HL-60/S4 (cell line): ENCODE results near the gene CFAP45.

ENCODE experiments used
- in situ Hi-C: fragments of 300-500 bp; cut with MboI; formaldehyde crosslinking; loops from 2 replicates; pipeline ENCODE4 v1.14.3; 2022; ENCODE audit warnings: low sequenced_read_pairs

The CFAP45 gene

DNA sequence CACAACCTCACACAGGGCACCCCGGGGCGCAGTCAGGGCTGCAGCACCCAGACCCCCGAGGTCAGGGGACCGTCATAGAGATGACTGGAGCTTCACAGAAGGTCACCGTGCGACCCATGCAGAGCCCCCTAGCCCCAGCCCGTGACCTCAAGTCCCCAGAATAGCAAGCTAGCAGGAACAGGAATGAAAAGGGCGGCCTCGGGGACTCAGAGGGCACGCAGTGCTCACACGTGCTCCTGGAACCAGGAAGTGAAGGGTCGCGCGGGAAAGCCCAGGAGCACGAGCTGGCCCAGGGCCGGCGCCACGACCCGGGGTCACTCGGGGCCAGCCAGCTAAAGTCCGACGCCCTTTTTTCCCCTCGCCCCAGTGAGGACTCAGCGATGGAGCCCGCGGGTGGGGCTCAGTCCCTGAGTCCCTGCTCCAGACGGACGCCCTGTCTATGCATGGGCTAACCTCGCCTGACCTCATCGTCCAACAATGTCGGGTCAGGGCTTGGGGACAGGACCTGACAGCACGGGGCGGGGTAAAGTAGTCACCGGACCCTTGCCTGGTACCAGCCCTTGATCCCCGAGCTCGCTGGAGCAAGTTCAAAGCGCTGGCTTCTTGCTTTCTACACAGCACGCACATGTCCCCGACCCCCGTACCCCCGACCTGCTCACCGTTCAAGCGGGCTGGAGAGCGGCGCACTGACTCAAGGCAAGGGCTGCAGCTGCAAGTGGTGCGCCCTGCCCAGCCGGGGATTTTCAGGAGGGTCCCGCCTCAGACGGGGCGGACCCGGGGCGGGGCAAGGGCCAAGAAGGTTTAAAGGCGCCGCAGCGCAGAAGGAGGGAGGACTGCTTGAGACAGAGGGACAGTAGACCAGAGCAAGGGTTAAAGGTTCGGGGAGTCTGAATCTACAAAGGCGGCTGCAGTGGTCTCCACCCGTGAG is 25.1 kb upstream of the CFAP45 start, which contains the start of gene TAGLN2:
TAGLN2 (minus strand) TSS at position 717 of the 928 bp plus-strand sequence. CDS start 4,998 bp downstream, outside the sequence.
- in situ Hi-C loops: no loop called here

DNA sequence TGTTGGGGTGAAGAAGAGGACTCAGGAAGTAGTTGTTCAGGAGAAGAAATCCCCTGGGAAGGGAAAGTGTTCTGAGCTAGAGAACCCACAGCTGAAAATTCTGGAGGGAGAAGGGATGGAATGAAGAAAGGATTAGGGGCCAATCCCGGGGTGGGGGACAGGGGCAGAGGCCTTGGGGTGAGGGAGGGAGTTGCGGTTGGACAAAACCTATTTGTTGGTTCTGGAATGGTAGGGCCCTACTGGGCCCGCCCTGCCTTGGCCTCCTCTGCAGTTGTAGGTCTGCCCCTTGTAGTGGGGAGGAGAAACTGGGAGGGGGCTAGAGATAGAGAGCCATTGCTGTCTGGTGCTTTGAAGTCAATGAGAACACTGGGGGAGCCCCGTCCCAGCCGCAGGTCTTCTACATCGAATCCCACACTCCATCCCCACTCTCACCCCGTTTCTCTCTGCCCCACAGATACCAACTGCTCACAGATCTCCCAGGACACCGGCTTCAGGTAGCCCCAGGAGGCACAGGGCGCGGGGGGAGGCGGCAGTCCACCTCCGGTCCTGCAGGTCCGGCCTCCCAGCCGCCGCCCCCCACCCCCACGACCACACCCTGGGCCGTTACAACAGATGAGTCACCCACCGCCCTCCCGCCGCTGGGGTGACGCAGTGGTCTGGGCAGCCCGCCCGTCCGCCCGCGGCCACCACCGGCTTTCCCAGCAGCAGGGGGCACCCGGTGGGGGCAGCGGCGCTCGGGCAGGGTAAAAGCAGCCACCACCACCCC is 24.2 kb upstream of the CFAP45 start:
- in situ Hi-C loops: no loop called here

DNA sequence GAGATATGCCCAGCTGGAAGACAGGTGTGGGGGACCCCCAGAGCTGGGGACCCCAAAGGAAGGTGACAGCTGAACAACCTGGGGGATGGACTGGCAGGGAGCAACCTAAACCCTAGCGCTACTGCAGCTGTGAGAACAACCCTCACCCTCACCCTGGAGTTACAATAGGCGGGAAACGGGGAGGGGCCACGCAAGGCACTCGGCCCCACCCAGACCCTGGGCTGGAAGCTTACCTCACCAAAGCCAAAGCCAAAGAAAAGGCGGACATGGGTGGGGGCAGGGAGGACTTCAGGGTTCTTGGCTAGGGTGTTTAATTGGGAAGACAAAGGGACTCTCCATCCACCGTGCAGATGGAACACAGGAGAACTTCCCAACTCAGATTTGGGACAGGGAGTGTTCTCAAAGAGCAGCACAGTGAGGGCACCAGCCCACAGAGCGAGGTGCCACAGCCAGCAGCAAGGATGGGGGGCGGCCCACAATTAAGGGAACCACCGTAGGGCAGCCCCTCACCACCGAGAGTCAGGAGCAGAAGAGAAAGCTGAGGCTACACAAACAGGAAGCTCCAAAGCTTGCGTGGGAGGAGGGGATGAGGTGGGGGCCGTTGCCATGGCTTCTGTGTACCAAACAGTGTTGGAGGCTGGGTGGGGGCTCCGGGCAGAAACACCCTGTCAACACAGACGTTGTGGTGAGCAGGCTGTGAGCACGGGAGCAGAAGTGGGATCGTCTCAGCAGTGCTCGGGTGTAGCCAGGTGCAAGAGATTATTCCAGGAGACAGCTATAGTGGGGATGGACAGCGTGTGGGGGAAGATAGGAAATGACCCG is 23.4 kb upstream of the CFAP45 start:
- in situ Hi-C loops: no loop called here

DNA sequence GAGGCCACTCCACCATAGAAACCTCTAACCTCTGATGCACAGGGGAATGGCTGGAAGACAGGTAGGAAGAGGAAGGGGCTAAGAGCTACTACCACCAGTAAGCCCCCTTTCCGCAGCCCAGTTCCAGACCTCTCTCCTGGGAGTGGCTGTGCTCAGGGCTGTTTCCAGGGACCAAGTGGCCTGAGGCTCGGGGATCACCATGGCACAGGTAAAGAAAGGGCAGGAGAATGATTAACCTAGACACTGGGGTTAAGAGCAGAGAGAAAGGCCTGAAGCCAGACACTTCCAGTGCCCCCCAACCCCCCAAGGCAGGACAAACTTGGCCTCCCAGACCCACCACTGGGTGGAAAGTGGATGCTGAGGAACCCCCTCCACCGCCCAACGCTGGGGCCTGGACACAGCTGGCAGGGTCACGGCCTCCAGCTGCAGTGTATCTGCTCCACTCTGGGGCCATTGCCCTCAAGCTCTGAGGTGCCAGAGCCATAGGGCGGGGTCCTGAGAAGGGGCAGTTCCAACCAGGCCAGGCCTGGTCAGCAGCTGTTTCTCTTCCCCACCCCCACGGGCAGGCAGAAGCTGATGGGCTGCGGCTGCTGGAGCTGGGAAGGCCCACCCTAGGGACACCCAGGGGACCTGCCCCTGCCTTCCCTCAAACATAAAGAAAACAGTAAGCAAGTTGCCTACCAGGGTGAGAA is 22.7 kb upstream of the CFAP45 start:
- in situ Hi-C loops: no loop called here

DNA sequence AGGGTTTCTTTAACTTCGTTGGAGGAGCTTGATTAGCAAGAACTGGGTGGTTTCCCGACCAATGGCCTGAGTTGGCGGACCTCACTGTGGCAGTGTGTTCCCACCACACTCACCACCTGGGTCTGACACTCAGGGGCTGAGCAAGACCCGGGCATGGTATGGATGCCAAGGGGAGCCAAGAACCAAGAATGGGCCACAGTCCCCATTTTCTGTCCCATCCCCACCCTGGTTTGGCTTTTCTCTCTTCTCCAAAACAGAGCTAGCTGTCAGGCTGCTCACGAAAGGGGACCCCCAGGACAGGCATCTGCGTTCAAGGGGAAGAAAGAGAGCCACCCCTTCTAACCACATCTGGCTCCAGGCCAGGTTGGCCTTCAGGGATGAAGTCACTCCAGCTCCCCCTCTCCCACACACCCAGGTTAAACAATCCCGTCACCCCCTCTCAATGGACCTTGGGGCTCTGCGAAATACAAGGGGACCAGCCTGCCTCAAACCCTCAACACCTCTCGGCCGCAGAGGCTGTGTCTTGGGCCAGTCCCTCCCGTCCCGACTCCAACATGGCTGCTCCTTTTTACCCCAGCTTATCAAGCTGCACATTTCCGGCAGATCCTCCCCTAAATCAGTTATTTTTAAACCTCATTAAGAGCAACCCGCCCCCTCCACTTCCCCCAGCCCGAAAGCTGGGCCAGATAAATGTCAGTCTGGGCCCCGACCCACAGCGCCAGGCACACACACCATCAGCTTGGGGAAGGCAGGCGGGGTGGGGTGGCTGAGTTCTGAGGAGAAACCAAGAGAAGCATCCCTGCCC is 21.9 kb upstream of the CFAP45 start:
- in situ Hi-C loops: no loop called here

DNA sequence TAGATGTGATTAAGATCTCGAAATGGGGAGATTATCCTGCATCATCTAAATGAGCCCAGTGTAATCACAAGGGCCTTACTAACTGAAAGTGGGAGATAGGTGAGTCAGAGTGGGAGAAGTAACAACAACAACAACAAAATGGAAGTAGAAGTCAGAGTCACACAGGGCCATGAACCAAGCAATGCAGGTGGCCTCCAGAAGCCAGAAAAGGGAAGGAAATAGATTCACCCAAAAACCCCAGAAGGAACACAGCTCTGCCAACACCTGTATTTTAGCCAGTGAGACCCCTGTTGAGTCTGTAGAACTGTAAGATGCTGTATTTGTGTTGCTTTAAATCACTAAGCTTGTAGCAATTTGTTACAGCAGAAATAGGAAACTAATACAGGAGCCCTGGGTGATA is 21.3 kb upstream of the CFAP45 start:
- in situ Hi-C loops: no loop called here

DNA sequence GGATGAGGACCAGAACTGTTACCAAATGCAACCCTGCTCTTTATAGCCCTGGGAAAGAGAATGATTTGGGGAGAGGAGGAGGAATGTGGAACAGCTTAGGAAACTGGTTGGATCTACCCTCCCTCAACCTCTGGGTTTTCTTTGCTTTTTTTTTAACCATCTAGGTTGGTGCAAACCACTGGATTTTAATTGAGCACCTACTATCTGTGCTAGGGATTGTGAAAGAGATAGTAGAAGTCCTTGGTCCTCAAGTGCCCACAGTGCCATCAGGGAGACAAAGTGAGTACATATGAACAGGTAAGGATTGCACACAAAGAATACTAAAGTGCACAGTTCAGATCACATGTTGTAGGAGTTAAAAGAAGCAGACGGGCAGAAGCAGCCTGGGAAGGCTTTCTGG is 20.7 kb upstream of the CFAP45 start:
- in situ Hi-C loops: no loop called here

DNA sequence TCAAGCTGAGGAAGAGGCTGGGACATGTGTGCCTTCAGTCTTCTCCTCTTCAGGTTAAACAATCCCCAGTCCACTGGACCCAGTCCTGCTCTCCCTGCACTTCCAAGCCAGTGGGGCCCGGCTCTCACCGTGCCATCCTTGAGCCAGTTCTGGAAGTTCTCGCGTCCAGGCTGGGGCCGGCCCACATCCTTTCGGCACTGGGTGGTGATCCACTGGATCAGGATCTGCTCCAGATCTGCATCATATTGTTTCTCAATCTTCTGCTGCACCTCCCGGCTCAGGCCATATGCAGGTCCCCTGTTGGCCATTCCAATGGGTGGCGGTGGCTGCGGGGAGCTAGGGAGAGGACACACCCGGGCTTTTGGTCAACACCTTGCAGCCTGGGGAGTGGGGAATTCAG is 20.2 kb upstream of the CFAP45 start:
- in situ Hi-C loops: no loop called here

DNA sequence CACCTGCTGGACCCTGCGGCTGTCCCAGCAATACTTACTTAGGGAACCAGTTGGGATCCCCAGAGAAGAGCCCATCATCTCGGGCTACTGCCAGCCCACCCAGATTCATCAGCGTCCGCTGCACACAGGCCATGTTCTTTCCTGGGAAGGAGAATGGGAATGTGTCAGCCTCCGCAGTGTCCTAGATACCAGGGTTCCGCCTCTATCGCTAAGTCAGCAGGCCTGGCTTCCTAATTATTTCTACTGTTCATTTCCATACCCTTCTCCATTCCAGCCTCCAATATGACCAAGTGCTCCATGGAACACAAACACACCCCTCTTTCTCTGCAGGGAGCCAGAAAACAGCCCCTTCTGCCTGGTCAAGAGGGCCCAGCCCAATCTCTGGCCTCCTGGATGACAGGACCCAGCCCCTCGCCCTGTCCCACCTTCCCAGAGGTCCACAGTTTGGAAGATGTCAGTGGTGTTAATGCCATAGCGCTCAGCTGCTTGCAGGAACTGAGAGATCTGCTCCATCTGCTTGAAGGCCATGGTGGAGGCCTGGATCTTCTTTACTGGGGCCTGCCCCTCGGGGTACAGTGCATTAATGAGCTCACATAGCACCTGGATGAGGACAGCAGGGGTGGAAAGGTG is 19.4 kb upstream of the CFAP45 start:
- in situ Hi-C loops: no loop called here

DNA sequence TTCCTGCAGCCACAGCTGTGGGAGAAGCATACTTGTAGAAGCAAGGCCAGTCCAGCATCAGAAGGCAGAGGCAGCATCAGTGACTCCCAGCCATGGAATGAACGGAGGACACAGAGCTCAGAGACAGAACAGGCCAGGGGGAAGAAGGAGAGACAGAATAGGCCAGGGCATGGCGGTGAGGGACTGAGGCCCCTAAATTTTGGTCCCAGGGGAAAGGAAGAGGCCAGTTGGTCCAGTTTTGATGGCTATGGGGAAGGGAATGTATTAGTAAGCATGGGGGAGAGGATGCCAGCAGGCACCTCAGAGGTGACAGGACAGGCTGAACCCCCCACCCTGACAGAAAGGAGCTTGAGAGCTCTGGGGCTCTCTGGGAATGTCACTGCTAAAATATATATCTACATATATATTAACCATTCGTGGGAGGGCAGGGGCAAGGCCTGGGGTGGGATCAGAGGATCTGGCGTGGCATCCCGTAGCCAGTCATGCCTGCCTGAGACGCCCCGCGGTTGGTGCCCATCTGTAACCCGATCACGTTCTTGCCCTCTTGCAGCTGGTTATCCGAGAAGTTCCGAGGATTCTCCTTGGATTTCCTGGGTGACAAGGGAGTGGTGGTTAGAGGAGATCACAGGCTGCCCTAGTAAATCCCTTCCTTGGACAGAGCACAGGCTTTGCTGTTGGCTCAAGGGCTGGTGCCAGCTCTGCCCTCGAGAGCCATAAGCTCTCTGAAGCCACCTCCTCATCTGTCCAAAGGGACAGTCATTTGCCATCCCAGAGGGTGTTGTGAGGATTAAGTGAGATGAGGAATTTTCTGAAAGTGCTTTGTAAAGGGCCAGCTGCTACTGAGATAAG is 18.6 kb upstream of the CFAP45 start:
- in situ Hi-C loops: no loop called here

DNA sequence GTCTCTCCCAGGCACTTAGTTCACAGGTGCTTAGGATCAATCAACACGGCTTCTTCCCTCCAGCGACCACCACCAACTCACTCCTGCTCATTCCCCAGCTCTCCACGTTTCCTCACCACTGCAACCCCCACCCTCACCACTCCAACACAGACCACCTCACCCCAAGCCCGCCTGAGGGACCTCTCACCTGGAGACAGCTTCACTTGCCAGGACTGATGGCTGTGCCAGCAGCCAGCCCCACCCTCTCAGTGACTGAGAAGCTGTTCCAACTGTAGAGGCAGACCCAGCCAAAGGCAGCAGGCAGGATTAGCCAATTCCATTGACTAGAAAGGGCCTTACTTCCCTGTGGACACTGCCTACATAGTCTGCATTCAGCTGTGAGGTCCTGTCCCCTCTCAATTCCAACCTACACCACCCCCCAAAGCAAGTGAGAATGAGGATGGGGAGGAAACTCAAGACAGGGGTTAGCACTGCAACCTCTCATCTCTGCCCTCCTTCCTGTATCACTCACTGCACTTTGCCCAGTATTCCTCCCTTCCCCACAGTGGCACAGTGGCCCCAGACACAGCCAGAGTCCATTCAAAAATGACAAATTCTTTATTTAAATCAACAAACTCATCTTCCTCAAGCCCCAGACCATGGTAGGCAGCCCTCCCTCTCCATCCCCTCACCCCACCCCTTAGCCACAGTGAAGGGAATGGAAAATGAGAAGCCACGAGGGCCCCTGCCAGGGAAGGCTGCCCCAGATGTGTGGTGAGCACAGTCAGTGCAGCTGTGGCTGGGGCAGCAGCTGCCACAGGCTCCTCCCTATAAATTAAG is 17.8 kb upstream of the CFAP45 start:
- in situ Hi-C loops: no loop called here

DNA sequence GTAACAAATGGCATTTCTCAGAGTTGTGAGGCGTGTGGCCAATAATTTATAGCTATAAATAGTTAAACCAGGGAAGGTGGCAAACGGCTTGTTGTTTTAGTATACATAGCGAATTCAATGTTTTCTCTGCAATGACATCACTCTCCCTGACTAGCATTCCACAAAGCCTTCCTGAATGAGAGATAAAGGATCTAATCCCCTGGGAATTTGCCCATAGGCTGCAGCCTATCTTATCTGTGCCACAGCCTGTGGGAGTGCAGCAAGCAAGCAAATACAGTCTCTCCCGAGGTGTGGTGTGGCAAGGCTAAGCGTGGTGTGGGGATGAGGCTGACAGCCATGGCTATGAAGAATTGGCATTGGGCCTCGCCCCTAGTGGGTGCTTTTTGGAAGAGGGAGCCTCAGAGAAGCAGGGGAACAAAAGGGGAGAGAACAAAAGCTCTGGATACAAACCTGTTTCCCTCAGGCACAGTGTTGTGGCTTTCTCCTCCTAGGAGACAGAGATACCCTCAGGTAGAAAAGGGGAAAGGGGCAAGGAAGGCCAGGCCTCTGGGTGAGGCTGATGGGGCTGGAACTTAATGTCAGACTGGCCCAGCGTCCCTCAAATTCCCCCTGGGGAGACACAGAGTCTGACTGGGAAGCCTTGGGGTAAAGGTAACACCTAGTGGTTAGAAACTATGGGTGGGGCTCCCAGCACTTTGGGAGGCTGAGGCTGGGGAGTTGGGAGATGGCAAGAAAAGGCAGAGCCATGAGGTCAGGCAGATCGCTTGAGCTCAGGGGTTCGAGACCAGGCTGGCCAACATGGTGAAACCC is 16.5 kb upstream of the CFAP45 start:
- in situ Hi-C loops: no loop called here

DNA sequence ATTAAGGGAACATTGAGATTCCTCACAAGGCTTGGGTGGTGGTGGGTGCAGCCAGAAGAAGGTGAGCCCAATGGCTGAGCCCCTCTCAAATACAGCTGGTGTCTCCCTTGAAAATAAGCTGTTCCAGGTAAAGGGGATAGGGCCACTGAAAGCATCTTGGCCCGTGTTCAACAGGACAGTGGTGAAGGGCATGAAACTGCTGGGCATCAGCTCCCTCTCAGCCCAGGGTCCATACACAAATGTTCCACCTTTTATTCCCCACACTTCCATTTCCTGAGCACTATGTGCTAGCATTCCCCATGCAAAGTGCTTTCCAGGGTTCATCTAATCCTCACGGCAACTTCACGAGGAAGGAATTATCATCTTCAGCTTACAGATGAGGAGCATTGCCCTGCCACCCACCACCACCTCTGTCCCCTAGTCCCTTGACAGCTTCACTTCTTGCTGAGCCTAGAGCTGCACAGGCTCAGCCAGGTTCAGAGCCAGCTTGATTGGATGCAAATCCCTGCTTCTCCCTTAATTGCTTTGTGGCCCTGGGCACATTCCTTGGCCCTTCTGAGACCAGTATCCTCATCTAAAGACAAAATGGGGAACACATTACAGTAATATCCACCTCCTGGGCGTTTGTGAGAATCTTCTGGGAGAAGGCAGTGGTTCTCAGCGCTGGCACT is 15.7 kb upstream of the CFAP45 start:
- in situ Hi-C loops: no loop called here

DNA sequence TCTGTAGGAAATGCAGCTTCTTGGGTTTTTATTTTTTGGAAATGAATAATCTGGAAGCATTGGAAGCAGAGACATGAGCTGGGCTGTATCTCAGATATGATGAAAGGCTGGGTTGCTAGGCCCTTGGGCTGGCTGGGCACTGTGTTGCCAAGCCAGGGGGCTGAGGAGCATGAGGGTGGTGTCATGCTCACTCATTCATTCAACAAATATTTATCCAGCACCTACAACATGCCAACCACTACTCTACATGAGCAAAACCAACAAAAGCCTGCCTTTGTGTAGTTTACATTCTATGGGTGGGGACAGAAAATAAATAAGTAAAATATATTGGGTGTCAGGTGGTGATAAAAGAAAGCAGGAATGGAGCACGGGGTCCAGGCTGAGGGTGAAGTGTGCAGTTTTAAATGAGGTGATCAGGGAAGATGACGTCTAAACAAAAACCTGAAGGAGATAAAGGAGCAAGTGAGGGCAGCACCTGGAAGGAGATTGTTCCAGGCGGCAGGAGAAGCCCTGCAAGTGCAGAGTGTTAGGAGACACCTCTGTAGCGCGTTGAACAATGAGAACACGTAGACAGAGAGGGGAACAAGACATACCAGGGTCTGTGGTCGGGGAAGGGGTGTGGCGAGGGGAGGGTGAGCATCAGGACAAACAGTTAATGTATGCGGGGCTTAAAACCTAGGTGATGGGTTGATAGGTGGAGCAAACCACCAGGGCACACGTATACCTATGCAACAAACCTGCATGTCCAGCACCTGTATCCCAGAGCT is 14.5 kb upstream of the CFAP45 start:
- in situ Hi-C loops: no loop called here

DNA sequence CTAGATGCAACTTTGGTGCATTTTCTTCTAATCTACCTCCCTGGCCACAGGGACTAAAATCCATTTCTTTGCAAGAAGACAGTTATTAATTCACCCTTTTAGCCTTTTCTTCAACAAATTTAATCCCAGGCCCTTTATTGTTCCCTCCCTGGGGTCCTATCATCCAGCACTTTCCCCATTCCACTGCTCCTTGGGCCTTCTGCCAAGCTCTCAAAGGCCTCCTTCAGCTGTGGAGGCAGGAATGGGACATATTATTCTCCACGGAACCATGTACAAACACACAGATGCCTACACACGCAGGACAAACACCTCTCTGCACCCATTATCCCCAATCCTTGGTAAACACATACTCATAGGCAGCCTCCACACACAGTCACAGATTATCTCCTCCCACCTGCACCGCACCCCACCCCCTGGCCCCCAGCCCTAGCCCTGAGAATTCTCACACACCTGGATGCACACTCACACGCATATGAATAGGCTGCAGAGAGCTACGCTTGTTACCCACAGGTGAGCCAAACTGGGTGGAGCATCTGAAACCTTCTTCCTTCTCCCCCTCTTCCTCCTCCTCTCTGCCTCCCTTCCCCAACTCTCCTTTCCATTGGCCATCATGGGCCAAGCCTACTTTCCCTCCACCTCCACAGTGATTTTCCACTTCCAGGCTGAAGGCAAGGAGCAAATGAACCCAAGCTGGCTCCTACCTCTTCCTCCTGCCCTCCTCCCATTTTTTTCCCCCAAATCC is 13.7 kb upstream of the CFAP45 start:
- in situ Hi-C loops: no loop called here
